ENCODE measurements around the gene TRPM5. TPM values are rescaled to one million over a fixed set of nuclear protein-coding genes. Genes with fewer than 3 reads are reported as not detected.

TRPM5 gene
- total RNA-seq, 4 donors from 2014 or later, result 0.63 TPM; not detected in 3

GRCh38 chr11:2441171-2441570 is 3.1 kb downstream of the TRPM5 start:
- no peak for TF ChIP-seq CTCF (IDR thresholded peaks at IDR 0.05)
- ATAC-seq (ENCODE audit: low FRiP score) (no peak), DNase-seq (ENCODE audit: low spot score) (no peak)

GRCh38 chr11:2440646-2441045 is 3.7 kb downstream of the TRPM5 start:
- no peak for ATAC-seq (ENCODE audit: low FRiP score)
- no peak for TF ChIP-seq CTCF (IDR thresholded peaks at IDR 0.05)
- no peak for DNase-seq (ENCODE audit: low spot score)

GRCh38 chr11:2439820-2440219 is 4.5 kb downstream of the TRPM5 start:
- ATAC-seq (ENCODE audit: low FRiP score), result no peak
- DNase-seq (ENCODE audit: low spot score), result no peak
- no peak for TF ChIP-seq CTCF (IDR thresholded peaks at IDR 0.05)

GRCh38 chr11:2437516-2437915 is 6.8 kb downstream of the TRPM5 start:
- no peak for ATAC-seq (ENCODE audit: low FRiP score)
- no peak for DNase-seq (ENCODE audit: low spot score)
- no peak for TF ChIP-seq CTCF (IDR thresholded peaks at IDR 0.05)

- TF ChIP-seq CTCF (IDR thresholded peaks at IDR 0.05), result no peak
- DNase-seq (ENCODE audit: low spot score) (no peak), ATAC-seq (ENCODE audit: low FRiP score) (no peak)
These were observed 7.7 kb downstream of the TRPM5 start for GRCh38 chr11:2436521-2437031.

- no peak for DNase-seq (ENCODE audit: low spot score)
- no peak for ATAC-seq (ENCODE audit: low FRiP score)
- no peak for TF ChIP-seq CTCF (IDR thresholded peaks at IDR 0.05)
These were observed 8.2 kb downstream of the TRPM5 start for GRCh38 chr11:2436013-2436520.

GRCh38 chr11:2435288-2436012 is 8.9 kb downstream of the TRPM5 start:
- no peak for TF ChIP-seq CTCF (IDR thresholded peaks at IDR 0.05)
- no peak for DNase-seq (ENCODE audit: low spot score)
- no peak for ATAC-seq (ENCODE audit: low FRiP score)
